ENCODE measurements around the gene TRAPPC5.

The TRAPPC5 gene

DNA sequence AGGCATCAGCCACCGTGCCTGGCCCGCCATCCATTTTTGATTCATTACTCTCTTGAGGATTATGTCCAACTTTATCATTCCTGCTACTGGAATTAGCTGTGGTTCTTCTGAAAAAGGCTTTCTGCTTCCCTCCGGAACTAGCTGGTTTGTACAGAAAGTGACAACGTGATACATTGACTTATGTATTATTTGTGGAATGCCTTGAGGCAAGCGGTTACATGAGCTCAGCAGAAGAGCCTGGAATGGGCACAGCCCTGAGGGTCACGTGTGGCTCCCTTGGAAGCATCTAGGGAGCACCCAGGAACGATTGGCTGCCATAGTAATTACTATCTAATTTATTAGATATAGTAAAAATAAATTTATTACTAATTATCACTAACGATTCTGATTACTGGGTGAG lies 26.2 kb upstream of the TRAPPC5 start:
- Mint-ChIP-seq H3K27me3 (ENCODE audit: low read depth) (no peaks in the 10 kb centered on the region), H3K27ac (no peak overlapping the region)

GRCh38 chr19:7655581-7655980 lies 25.1 kb upstream of the TRAPPC5 start:
- DNase-seq (ENCODE audit: low spot score): no peak
- Mint-ChIP-seq H3K9me3 (no peaks in the 10 kb centered on the region), H3K27me3 (ENCODE audit: low read depth) (no peaks in the 10 kb centered on the region), H3K4me3 (no peak overlapping the region), H3K36me3 (ENCODE audit: low read depth) (no peaks in the 10 kb centered on the region), H3K27ac (no peak overlapping the region), H3K4me1 (ENCODE audit: low read depth) (peaks cover 15% of the 10 kb centered on the region)

More for the DNA sequence above, 26.2 kb upstream of the TRAPPC5 start:
- DNase-seq (ENCODE audit: low spot score): no peak
- Mint-ChIP-seq H3K4me3 (no peak overlapping the region), H3K36me3 (ENCODE audit: low read depth) (no peaks in the 10 kb centered on the region), H3K9me3 (no peaks in the 10 kb centered on the region), H3K4me1 (ENCODE audit: low read depth) (peaks cover 15% of the 10 kb centered on the region)

- H3K4me1 Mint-ChIP-seq (ENCODE audit: low read depth): peaks cover 13% of the 10 kb centered on the region
- no peaks in the 10 kb centered on the region for H3K9me3 Mint-ChIP-seq
- peak; percentile 42 for DNase-seq (ENCODE audit: low spot score)
- H3K27ac Mint-ChIP-seq: no peak overlapping the region
- no peaks in the 10 kb centered on the region for H3K27me3 Mint-ChIP-seq (ENCODE audit: low read depth)
- no peaks in the 10 kb centered on the region for H3K36me3 Mint-ChIP-seq (ENCODE audit: low read depth)
- H3K4me3 Mint-ChIP-seq: no peak overlapping the region
Measured at GRCh38 chr19:7657131-7657751, 23.4 kb upstream of the TRAPPC5 start.

DNA sequence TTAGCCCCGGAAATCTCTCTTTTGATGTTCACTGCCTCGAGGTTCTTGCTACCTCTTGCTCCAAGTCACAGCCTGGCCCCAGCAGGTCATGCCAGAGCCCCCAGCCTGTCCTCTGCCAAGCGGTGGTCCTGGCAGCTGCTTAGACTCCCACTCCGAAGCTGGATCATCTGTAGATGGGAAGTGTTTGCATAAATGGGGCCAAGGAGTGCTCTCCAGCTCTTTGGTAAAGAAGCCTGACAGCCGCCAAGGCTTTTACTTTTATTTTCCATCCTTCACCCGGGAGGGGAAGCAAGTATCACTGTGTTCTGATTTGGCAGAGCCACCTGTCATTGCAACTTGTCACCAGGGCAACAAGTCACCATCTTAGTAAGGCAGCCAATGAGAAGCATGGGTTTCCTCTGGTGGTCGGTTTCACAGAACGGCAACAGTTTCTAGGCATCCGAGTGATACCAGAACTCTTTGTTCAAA lies 22.4 kb upstream of the TRAPPC5 start:
- Mint-ChIP-seq H3K4me1 (ENCODE audit: low read depth) (peaks cover 12% of the 10 kb centered on the region), H3K27ac (peak overlapping the region; percentile 62), H3K36me3 (ENCODE audit: low read depth) (no peaks in the 10 kb centered on the region), H3K9me3 (no peaks in the 10 kb centered on the region), H3K27me3 (ENCODE audit: low read depth) (no peaks in the 10 kb centered on the region), H3K4me3 (peak overlapping the region; percentile 57)
- DNase-seq (ENCODE audit: low spot score): peak; percentile 35

- Mint-ChIP-seq H3K4me3 (no peak overlapping the region), H3K27me3 (ENCODE audit: low read depth) (no peaks in the 10 kb centered on the region), H3K27ac (no peak overlapping the region), H3K9me3 (no peaks in the 10 kb centered on the region), H3K36me3 (ENCODE audit: low read depth) (no peaks in the 10 kb centered on the region), H3K4me1 (ENCODE audit: low read depth) (peaks cover 8% of the 10 kb centered on the region)
- DNase-seq (ENCODE audit: low spot score): no peak
Measured at GRCh38 chr19:7661744-7662538, 18.7 kb upstream of the TRAPPC5 start.

DNA sequence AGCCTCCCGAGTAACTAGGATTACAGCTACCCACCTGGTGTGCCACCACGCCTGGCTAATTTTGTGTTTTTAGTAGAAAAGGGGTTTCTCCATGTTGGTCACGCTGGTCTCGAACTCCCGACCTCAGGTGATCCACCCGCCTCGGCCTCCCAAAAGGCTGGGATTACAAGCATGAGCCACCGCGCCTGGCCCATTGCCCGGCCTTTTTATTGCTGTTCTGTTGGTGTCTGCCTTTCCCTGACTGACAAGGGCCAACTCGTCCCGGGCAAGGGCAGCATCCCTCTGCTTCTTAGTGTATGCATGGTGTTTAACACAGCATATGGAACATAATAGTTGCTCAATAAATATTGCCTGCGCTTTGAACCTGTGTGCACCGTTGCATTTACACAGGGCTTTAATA lies 18.0 kb upstream of the TRAPPC5 start:
- H3K4me1 Mint-ChIP-seq (ENCODE audit: low read depth): peaks cover 6% of the 10 kb centered on the region
- no peak overlapping the region for H3K4me3 Mint-ChIP-seq
- no peaks in the 10 kb centered on the region for H3K9me3 Mint-ChIP-seq
- DNase-seq (ENCODE audit: low spot score): no peak
- no peaks in the 10 kb centered on the region for H3K36me3 Mint-ChIP-seq (ENCODE audit: low read depth)
- H3K27me3 Mint-ChIP-seq (ENCODE audit: low read depth): no peaks in the 10 kb centered on the region
- H3K27ac Mint-ChIP-seq: no peak overlapping the region

GRCh38 chr19:7663706-7664105 lies 16.9 kb upstream of the TRAPPC5 start:
- Mint-ChIP-seq H3K4me3 (no peak overlapping the region), H3K9me3 (no peaks in the 10 kb centered on the region), H3K27ac (no peak overlapping the region), H3K36me3 (ENCODE audit: low read depth) (no peaks in the 10 kb centered on the region), H3K27me3 (ENCODE audit: low read depth) (no peaks in the 10 kb centered on the region), H3K4me1 (ENCODE audit: low read depth) (no peaks in the 10 kb centered on the region)
- no peak for DNase-seq (ENCODE audit: low spot score)

DNA sequence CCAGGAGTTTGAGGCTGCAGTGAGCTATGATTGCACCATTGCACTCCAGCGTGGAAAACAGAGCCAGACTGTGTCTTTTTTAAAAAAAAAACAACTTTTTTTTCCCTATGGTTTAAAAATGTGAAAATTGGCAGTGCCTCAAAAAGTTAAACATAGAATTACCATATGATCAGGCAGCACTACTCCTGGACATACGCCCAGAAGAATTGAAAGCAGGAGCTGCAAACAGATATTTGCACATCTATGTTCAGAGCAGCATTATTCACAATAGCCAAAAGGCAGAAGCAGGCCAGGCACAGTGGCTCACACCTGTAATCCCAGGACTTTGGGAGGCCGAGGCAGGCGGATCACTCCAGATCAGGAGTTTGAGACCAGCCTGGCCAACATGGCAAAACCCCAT lies 15.6 kb upstream of the TRAPPC5 start:
- no peak overlapping the region for H3K4me3 Mint-ChIP-seq
- no peaks in the 10 kb centered on the region for H3K9me3 Mint-ChIP-seq
- H3K27ac Mint-ChIP-seq: no peak overlapping the region
- peaks cover 7% of the 10 kb centered on the region for H3K27me3 Mint-ChIP-seq (ENCODE audit: low read depth)
- DNase-seq (ENCODE audit: low spot score): no peak
- no peaks in the 10 kb centered on the region for H3K36me3 Mint-ChIP-seq (ENCODE audit: low read depth)
- H3K4me1 Mint-ChIP-seq (ENCODE audit: low read depth): peaks cover 2% of the 10 kb centered on the region

DNA sequence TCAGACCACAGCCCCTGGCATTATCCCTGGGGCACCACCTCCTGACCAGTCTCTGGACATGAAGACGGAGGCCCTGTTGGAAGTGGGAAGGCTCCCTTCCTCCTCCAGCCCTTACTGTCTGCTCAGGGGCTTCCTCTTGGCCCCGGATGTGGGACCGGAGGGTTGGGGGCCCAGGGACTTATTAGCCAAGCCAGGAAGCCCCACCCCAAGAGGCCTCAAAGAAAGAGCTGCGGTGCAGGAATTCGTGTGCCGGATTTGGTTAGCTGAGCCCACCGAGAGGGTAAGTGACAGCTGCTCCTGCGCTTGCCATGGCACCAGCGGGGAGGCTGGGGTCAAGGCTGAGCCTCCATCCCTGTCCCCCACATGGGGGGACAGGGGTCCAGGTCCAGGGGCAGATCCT lies 11.8 kb upstream of the TRAPPC5 start, which contains the start of gene RETN:
RETN (plus strand) TSS at position 208 of the 400 bp plus-strand sequence. CDS start 278 bp downstream, outside the sequence.
- H3K4me3 Mint-ChIP-seq: no peak within 1 kb of the TSS
- H3K4me1 Mint-ChIP-seq (ENCODE audit: low read depth): peaks cover 9% of the 10 kb centered on the region
- DNase-seq (ENCODE audit: low spot score): no peak
- no peaks in the 10 kb centered on the region for H3K36me3 Mint-ChIP-seq (ENCODE audit: low read depth)
- peaks cover under 1% of the 10 kb centered on the region for H3K9me3 Mint-ChIP-seq
- no peak within 1 kb of the TSS for H3K27ac Mint-ChIP-seq
- H3K27me3 Mint-ChIP-seq (ENCODE audit: low read depth): peaks cover 18% of the 10 kb centered on the region

GRCh38 chr19:7669641-7670040 lies 11.0 kb upstream of the TRAPPC5 start:
- Mint-ChIP-seq H3K27ac (no peak overlapping the region), H3K27me3 (ENCODE audit: low read depth) (peaks cover 21% of the 10 kb centered on the region), H3K4me3 (no peak overlapping the region), H3K9me3 (peaks cover 4% of the 10 kb centered on the region), H3K4me1 (ENCODE audit: low read depth) (peaks cover 11% of the 10 kb centered on the region), H3K36me3 (ENCODE audit: low read depth) (no peaks in the 10 kb centered on the region)
- no peak for DNase-seq (ENCODE audit: low spot score)

GRCh38 chr19:7670150-7670783 lies 10.4 kb upstream of the TRAPPC5 start:
- H3K4me1 Mint-ChIP-seq (ENCODE audit: low read depth): peaks cover 11% of the 10 kb centered on the region
- H3K9me3 Mint-ChIP-seq: peaks cover 4% of the 10 kb centered on the region
- H3K36me3 Mint-ChIP-seq (ENCODE audit: low read depth): no peaks in the 10 kb centered on the region
- no peak overlapping the region for H3K27ac Mint-ChIP-seq
- peaks cover 21% of the 10 kb centered on the region for H3K27me3 Mint-ChIP-seq (ENCODE audit: low read depth)
- peak overlapping the region; percentile 64 for H3K4me3 Mint-ChIP-seq
- no peak for DNase-seq (ENCODE audit: low spot score)

DNA sequence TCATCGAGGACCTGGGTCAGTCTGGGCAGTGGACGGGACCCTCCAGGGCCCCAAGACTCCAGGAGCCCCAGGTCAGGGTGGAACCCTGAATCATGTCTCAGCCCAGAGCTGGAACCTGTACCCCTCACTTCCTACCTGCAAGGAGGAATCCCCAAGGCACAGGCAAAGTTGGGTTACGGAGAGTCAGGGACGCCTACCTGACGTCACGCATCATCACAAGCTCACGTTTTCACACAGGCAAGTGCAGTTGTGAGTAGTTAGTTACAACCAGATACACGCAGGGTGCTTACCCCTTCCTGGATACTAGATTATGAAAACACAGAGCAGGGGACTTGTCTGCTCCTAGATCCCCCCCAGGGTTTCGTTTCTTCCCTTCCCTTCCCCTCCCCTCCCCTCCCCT lies 9.8 kb upstream of the TRAPPC5 start:
- no peak for DNase-seq (ENCODE audit: low spot score)
- no peaks in the 10 kb centered on the region for H3K36me3 Mint-ChIP-seq (ENCODE audit: low read depth)
- H3K27me3 Mint-ChIP-seq (ENCODE audit: low read depth): peaks cover 22% of the 10 kb centered on the region
- peaks cover 13% of the 10 kb centered on the region for H3K4me1 Mint-ChIP-seq (ENCODE audit: low read depth)
- H3K9me3 Mint-ChIP-seq: peaks cover 4% of the 10 kb centered on the region
- H3K27ac Mint-ChIP-seq: no peak overlapping the region
- peak overlapping the region; percentile 64 for H3K4me3 Mint-ChIP-seq

GRCh38 chr19:7672522-7672921 lies 8.1 kb upstream of the TRAPPC5 start:
- DNase-seq (ENCODE audit: low spot score): no peak
- peaks cover 23% of the 10 kb centered on the region for H3K4me1 Mint-ChIP-seq (ENCODE audit: low read depth)
- no peak overlapping the region for H3K4me3 Mint-ChIP-seq
- no peaks in the 10 kb centered on the region for H3K36me3 Mint-ChIP-seq (ENCODE audit: low read depth)
- peaks cover 4% of the 10 kb centered on the region for H3K9me3 Mint-ChIP-seq
- no peak overlapping the region for H3K27ac Mint-ChIP-seq
- H3K27me3 Mint-ChIP-seq (ENCODE audit: low read depth): peaks cover 30% of the 10 kb centered on the region
